Ishikawa (cell line): ENCODE measurements around the gene SCNN1B.

Source experiments
- CEBPB ChIP-seq: IDR thresholded peaks from 2 replicates; pipeline ENCODE4 v1.6.1; 2012
- CREB1 ChIP-seq: IDR thresholded peaks from 2 replicates; pipeline ENCODE4 v1.6.1; 2012; ENCODE audit warnings: low read depth
- EGR1 ChIP-seq: IDR thresholded peaks from 2 replicates; pipeline ENCODE4 v1.6.1; 2012
- EP300 ChIP-seq: IDR thresholded peaks from 2 replicates; pipeline ENCODE4 v1.6.1; 2012; ENCODE audit warnings: borderline replicate concordance
- FOXM1 ChIP-seq: IDR thresholded peaks from 2 replicates; pipeline ENCODE4 v1.6.1; 2012; ENCODE audit warnings: low read depth, borderline replicate concordance
- NFIC ChIP-seq: IDR thresholded peaks from 2 replicates; pipeline ENCODE4 v1.6.1; 2012
- RAD21 ChIP-seq: IDR thresholded peaks from 2 replicates; pipeline ENCODE4 v1.6.1; 2012; ENCODE audit warnings: low read depth
- TAF1 ChIP-seq: IDR thresholded peaks from 2 replicates; pipeline ENCODE4 v1.6.1; 2012; ENCODE audit warnings: low read depth, mild to moderate bottlenecking
- TCF12 ChIP-seq: IDR thresholded peaks from 2 replicates; pipeline ENCODE4 v1.6.1; 2012; ENCODE audit warnings: low read depth
- TEAD4 ChIP-seq: IDR thresholded peaks from 2 replicates; pipeline ENCODE4 v1.6.1; 2012
- YY1 ChIP-seq: IDR thresholded peaks from 2 replicates; pipeline ENCODE4 v1.6.1; 2012; ENCODE audit warnings: low read depth
- ZBTB7A ChIP-seq: IDR thresholded peaks from 2 replicates; pipeline ENCODE4 v1.6.1; 2012; ENCODE audit warnings: low read depth
- TF ChIP-seq, protein P1 (sequence below): IDR thresholded peaks from 2 replicates; pipeline ENCODE4 v1.6.1; 2012
- TF ChIP-seq, protein P2 (sequence below): IDR thresholded peaks from 2 replicates; pipeline ENCODE4 v1.6.1; 2012
- TF ChIP-seq, protein P3 (sequence below): IDR thresholded peaks from 2 replicates; pipeline ENCODE4 v1.6.1; 2012; ENCODE audit warnings: low read depth, mild to moderate bottlenecking

Gene SCNN1B, protein sequence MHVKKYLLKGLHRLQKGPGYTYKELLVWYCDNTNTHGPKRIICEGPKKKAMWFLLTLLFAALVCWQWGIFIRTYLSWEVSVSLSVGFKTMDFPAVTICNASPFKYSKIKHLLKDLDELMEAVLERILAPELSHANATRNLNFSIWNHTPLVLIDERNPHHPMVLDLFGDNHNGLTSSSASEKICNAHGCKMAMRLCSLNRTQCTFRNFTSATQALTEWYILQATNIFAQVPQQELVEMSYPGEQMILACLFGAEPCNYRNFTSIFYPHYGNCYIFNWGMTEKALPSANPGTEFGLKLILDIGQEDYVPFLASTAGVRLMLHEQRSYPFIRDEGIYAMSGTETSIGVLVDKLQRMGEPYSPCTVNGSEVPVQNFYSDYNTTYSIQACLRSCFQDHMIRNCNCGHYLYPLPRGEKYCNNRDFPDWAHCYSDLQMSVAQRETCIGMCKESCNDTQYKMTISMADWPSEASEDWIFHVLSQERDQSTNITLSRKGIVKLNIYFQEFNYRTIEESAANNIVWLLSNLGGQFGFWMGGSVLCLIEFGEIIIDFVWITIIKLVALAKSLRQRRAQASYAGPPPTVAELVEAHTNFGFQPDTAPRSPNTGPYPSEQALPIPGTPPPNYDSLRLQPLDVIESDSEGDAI

DNA sequence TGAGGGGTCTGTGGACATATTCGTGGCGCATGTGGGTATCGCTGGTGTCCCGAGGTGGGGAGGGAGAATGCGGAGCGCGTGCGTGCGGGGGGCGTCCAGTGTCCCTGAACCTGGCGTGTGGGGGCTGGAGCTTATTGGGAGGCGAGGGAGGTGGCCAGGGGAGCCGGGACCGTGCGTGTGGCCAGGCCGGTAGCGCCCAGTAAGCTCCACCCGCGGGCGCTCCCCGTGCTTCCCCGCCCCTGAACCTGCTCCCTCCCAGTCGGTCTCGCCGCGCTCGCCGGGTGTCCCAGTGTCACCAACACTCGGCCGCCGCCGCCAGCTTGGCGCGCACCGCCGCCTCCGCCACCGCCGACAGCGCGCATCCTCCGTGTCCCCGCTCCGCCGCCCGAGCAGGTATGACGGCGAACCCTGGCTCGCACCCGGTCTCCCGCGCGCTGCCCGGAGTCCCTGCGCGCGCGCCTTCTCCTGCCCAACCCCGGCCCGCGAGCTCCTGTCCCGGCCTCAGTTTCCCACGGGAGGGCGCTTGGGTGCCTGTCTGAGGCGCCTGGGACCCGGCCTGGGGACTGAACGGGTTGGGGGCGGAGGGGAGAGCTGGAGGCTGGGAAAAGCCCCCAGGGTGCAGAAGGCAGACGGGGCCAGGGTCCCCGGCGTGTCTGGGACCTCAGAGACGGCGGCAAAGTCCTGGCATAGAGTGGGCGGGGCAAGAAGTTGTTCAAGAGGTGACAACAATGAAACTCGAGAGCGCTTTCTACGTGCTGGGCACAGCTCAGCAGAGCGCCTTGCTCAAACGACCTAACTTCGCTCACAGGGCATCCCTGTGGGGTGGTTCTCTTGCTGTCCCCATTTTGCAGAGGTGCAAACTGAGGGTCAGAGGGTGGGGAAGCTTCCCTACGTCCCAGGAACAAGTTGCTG, at the start of gene SCNN1B:
Gene SCNN1B, plus strand, starts transcription at position 258 of the 912 bp plus-strand sequence. CDS start 46,298 bp downstream, outside the sequence.
- TF ChIP-seq, protein P1, sequence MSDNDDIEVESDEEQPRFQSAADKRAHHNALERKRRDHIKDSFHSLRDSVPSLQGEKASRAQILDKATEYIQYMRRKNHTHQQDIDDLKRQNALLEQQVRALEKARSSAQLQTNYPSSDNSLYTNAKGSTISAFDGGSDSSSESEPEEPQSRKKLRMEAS = no peak
- TF ChIP-seq ZBTB7A (no peak), RAD21 (no peak), TEAD4 (no peak)
- TF ChIP-seq, protein P2, sequence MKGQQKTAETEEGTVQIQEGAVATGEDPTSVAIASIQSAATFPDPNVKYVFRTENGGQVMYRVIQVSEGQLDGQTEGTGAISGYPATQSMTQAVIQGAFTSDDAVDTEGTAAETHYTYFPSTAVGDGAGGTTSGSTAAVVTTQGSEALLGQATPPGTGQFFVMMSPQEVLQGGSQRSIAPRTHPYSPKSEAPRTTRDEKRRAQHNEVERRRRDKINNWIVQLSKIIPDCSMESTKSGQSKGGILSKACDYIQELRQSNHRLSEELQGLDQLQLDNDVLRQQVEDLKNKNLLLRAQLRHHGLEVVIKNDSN = no peak
- TF ChIP-seq, protein P3, sequence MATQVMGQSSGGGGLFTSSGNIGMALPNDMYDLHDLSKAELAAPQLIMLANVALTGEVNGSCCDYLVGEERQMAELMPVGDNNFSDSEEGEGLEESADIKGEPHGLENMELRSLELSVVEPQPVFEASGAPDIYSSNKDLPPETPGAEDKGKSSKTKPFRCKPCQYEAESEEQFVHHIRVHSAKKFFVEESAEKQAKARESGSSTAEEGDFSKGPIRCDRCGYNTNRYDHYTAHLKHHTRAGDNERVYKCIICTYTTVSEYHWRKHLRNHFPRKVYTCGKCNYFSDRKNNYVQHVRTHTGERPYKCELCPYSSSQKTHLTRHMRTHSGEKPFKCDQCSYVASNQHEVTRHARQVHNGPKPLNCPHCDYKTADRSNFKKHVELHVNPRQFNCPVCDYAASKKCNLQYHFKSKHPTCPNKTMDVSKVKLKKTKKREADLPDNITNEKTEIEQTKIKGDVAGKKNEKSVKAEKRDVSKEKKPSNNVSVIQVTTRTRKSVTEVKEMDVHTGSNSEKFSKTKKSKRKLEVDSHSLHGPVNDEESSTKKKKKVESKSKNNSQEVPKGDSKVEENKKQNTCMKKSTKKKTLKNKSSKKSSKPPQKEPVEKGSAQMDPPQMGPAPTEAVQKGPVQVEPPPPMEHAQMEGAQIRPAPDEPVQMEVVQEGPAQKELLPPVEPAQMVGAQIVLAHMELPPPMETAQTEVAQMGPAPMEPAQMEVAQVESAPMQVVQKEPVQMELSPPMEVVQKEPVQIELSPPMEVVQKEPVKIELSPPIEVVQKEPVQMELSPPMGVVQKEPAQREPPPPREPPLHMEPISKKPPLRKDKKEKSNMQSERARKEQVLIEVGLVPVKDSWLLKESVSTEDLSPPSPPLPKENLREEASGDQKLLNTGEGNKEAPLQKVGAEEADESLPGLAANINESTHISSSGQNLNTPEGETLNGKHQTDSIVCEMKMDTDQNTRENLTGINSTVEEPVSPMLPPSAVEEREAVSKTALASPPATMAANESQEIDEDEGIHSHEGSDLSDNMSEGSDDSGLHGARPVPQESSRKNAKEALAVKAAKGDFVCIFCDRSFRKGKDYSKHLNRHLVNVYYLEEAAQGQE = no peak

DNA sequence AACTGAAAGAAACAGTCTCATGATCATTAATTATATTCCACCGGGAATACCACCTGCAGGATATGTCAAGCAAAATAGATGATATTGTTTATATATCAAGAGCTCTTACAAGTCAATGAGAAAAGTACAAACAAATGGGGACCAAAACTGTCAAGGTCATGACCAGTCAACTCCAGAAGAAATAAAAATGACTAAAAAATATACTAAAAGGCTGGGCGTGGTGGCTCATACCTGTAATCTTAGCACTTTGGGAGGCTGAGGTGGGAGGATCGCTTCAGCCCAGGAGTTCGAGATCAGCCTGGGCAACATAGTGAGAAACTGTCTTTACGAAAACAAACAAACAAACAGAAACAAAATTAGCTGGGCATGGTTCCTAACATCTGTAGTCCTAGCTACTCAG, 49.8 kb upstream of the SCNN1B start:
- TF ChIP-seq, protein P2 = no peak
- no peak for TF ChIP-seq EGR1
- TF ChIP-seq TAF1 = no peak
- TF ChIP-seq NFIC = no peak
- TF ChIP-seq YY1 = no peak
- TF ChIP-seq, protein P1 = no peak

DNA sequence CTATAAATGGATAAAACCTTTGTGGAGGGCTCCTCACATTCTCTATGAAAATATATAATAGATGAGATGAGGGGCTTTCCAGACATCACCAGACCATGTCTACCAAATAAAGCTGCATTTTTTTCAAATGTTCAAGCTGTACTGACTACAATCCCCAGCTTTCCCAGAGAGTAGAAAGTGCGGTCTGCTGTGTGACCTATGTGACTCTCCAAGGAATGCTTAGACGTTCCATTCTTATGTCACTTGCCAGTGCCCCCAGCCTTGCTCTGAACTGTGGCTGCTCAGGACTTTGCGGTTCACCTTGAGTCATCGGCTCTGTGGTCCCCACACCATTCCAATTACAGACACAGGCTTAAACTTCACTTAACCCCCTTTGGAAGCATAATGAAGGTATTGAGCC, 47.8 kb upstream of the SCNN1B start:
- no peak for TF ChIP-seq CEBPB
- TF ChIP-seq EP300 = no peak
- TF ChIP-seq TAF1 = no peak
- no peak for TF ChIP-seq RAD21
- no peak for TF ChIP-seq NFIC
- no peak for TF ChIP-seq TCF12
- TF ChIP-seq, protein P1 = no peak

DNA sequence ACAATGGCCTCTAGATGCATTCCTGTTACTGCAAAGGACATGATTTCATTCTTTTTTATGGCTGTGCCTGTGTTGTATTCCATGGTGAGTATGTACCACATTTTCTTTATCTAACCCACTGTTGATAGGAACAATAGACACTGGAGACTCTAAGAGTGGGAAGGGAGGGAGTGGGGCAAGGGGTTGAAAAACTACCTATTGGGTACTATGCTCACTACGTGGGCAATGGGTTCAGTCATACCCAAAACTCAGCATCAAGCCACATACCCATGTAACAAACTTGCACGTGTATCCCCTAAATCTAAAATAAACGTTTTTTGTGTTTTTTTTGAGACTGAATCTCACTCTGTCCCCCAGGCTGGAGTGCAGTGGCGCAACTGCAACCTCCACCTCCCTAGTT, 47.1 kb upstream of the SCNN1B start:
- TF ChIP-seq, protein P2 = no peak
- TF ChIP-seq, protein P3 = no peak
- TF ChIP-seq TEAD4 (no peak), CREB1 (no peak), NFIC (no peak), FOXM1 (no peak), YY1 (no peak), ZBTB7A (no peak), TCF12 (no peak), CEBPB (no peak)
- TF ChIP-seq, protein P1 = no peak

DNA sequence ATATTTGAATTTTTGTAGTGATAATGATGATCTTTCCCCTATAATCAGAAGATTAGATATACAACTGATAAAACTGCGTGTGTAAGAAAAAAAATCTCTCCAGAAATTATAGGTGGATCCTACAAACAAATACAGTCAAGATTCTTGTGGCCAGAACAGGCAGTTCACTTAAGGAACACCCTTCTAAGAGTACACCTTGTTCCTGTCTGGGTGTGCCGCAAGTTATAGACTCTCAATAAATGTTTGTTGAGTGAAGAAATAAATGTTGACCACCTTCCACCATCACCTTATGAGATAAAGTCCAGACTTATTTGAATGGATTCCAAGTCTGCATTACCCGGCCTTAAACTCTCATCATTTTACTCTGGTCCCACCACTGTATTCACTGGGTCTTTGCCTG, 45.7 kb upstream of the SCNN1B start:
- TF ChIP-seq, protein P3 = no peak
- no peak for TF ChIP-seq TCF12
- no peak for TF ChIP-seq CREB1
- TF ChIP-seq FOXM1 = no peak
- TF ChIP-seq, protein P1 = no peak
- TF ChIP-seq, protein P2 = no peak
- no peak for TF ChIP-seq CEBPB
- TF ChIP-seq RAD21 = no peak
- no peak for TF ChIP-seq YY1
- TF ChIP-seq NFIC = no peak
- no peak for TF ChIP-seq EGR1
